BLaER1 (cell line): ENCODE results near the gene AMDHD1.

Source experiments
- H3K27ac ChIP-seq: shearing (Covaris generic); formaldehyde crosslinking; 2 replicates; pipeline ENCODE4 v1.8.1; 2022
- H3K27me3 ChIP-seq: shearing (Covaris generic); formaldehyde crosslinking; 2 replicates; pipeline ENCODE4 v1.8.1; 2022
- H3K36me3 ChIP-seq: shearing (Covaris generic); formaldehyde crosslinking; 2 replicates; pipeline ENCODE4 v1.8.1; 2022
- H3K4me1 ChIP-seq: shearing (Covaris generic); formaldehyde crosslinking; 2 replicates; pipeline ENCODE4 v1.8.1; 2022
- H3K4me2 ChIP-seq: shearing (Covaris generic); formaldehyde crosslinking; 2 replicates; pipeline ENCODE4 v1.8.1; 2022
- H3K4me3 ChIP-seq: shearing (Covaris generic); formaldehyde crosslinking; 2 replicates; pipeline ENCODE4 v1.8.1; 2022
- H3K9ac ChIP-seq: shearing (Covaris generic); formaldehyde crosslinking; 2 replicates; pipeline ENCODE4 v1.8.1; 2022
- H3K9me3 ChIP-seq: shearing (Covaris generic); formaldehyde crosslinking; 2 replicates; pipeline ENCODE4 v1.8.1; 2022
- H4K20me1 ChIP-seq: shearing (Covaris generic); formaldehyde crosslinking; 2 replicates; pipeline ENCODE4 v1.8.1; 2022
- Cebpa-rat ChIP-seq: shearing (Covaris generic); IDR thresholded peaks from 2 replicates; pipeline ENCODE4 v1.8.1; 2022

The AMDHD1 gene, protein sequence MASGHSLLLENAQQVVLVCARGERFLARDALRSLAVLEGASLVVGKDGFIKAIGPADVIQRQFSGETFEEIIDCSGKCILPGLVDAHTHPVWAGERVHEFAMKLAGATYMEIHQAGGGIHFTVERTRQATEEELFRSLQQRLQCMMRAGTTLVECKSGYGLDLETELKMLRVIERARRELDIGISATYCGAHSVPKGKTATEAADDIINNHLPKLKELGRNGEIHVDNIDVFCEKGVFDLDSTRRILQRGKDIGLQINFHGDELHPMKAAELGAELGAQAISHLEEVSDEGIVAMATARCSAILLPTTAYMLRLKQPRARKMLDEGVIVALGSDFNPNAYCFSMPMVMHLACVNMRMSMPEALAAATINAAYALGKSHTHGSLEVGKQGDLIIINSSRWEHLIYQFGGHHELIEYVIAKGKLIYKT

DNA sequence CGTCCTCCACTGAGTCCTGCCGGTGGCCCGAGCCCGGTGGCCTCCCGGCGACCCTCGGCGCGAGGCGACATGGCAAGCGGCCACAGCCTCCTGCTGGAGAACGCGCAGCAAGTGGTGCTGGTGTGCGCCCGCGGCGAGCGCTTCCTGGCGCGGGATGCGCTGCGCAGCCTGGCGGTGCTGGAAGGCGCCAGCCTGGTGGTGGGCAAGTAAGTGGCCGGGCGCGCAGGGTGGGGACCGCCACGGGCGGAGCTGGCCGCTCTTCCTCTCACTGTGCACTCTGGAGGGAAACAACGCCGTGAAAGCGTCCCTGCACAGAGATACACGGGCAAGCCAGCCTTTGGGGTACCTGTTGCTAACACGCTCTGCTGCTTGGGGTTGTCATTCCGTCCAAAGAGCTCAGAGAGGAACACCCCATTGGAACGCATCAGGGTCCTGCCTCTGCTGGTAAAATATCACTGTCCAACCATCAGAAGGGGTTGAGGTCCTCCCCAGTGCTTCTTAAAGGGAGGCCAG, at the start of gene AMDHD1:
Gene AMDHD1, plus strand, starts transcription at position 2 of the 513 bp plus-strand sequence. Its CDS starts 68 bp downstream, at position 70.
- no peaks in the 10 kb centered on the region for H3K36me3 ChIP-seq
- TF ChIP-seq Cebpa-rat = no peak
- H3K4me2 ChIP-seq = peak within 1 kb of the TSS; percentile 93
- H3K27me3 ChIP-seq = no peaks in the 10 kb centered on the region
- H3K27ac ChIP-seq = peak within 1 kb of the TSS; percentile 89
- no peaks in the 10 kb centered on the region for H3K9me3 ChIP-seq
- H3K9ac ChIP-seq = peak within 1 kb of the TSS; percentile 86
- H3K4me3 ChIP-seq = peak within 1 kb of the TSS; percentile 76
- no peaks in the 10 kb centered on the region for H4K20me1 ChIP-seq
- H3K4me1 ChIP-seq = peaks cover 8% of the 10 kb centered on the region; the same call in 1 of the 2 replicates

DNA sequence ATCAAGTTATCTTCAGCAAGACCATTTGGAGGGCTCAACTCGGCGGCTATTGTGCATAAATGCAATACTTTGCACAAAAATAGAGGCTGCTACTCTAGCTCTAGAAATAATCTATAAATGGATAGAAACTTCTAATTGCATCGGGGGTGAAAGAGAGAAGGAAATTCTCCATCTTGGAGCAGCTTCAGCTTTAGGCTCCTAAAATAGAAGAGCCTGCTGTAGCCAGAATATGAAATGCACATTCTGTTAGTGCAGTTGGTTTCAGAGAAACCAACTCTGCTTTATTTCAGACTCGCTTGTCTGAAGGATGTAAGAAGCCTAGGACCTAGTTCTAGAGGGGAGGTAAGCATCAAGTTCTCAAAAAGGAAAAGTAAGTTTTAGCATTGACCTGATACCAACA, 46.3 kb upstream of the AMDHD1 start:
- no peak for TF ChIP-seq Cebpa-rat
- Histone ChIP-seq H3K27me3 (no peaks in the 10 kb centered on the region), H3K9me3 (peaks cover 3% of the 10 kb centered on the region; the same call in 1 of the 2 replicates), H3K4me3 (no peak overlapping the region), H3K36me3 (no peaks in the 10 kb centered on the region), H3K9ac (no peak overlapping the region), H3K4me1 (no peaks in the 10 kb centered on the region), H4K20me1 (no peaks in the 10 kb centered on the region), H3K4me2 (no peak overlapping the region), H3K27ac (no peak overlapping the region)

DNA sequence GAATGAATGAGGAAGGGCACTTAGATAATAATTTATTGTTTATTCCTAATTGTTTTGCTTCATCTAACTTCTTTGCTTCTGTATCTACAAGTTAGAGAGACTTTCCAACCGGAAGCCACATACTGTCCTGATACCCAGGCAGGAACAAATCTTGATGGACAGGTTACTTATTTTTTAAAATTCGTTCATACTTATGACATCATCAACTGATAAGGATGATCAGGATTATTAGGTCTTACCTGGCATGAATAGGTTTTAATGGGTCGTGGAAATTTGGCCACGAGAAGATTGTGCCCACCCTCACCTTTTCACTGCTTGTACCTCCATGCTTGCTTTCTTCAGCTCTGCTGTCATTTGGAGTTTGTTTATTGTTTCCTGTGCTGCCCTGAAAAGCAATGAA, 45.0 kb upstream of the AMDHD1 start:
- Histone ChIP-seq H3K27me3 (no peaks in the 10 kb centered on the region), H3K4me1 (no peaks in the 10 kb centered on the region), H3K4me2 (no peak overlapping the region), H3K27ac (no peak overlapping the region), H4K20me1 (no peaks in the 10 kb centered on the region), H3K4me3 (no peak overlapping the region), H3K9me3 (peaks cover 8% of the 10 kb centered on the region), H3K9ac (no peak overlapping the region), H3K36me3 (no peaks in the 10 kb centered on the region)
- TF ChIP-seq Cebpa-rat = no peak

DNA sequence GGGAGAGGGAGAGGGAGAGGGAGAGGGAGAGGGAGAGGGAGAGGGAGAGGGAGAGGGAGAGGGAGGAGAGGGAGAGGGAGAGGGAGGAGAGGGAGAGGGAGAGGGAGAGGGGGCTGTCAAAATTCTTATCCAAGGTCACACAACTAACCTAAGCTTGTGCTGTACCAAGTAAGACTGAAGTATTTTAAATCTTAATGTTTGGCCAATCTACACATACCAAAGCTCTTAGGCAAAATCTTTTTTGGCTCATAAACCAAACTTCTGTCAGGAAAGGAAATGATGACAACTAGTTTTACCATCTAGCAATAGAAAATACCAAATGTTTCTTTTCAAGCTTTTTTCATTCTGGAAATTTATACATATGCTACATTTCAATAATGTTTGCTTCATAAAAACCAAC, 34.6 kb upstream of the AMDHD1 start:
- Histone ChIP-seq H3K27ac (no peak overlapping the region), H3K4me2 (no peak overlapping the region), H3K4me1 (no peaks in the 10 kb centered on the region), H4K20me1 (no peaks in the 10 kb centered on the region), H3K27me3 (no peaks in the 10 kb centered on the region), H3K9me3 (no peaks in the 10 kb centered on the region), H3K36me3 (no peaks in the 10 kb centered on the region), H3K9ac (no peak overlapping the region), H3K4me3 (no peak overlapping the region)
- no peak for TF ChIP-seq Cebpa-rat

DNA sequence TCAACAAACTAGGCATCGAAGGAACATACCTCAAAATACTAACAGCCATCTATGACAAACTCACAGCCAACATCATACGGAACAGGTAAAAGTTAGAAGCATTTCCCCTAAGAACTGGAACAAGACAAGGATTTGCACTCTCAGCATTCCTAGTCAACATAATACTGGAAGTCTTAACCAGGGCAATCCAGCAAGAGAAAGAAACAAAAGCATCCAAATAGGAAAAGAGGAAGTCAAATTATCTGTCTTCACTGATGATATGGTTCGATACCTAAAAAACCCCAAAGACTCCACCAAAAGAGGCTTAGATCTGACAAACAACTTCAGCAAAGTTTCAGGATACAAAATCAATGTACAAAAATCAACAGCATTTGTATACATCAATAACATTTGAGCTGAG, 33.3 kb upstream of the AMDHD1 start:
- H3K36me3 ChIP-seq = no peaks in the 10 kb centered on the region
- H3K4me1 ChIP-seq = no peaks in the 10 kb centered on the region
- no peak overlapping the region for H3K4me3 ChIP-seq
- H3K9me3 ChIP-seq = no peaks in the 10 kb centered on the region
- no peak overlapping the region for H3K27ac ChIP-seq
- H3K4me2 ChIP-seq = no peak overlapping the region
- H3K27me3 ChIP-seq = no peaks in the 10 kb centered on the region
- TF ChIP-seq Cebpa-rat = no peak
- no peak overlapping the region for H3K9ac ChIP-seq
- no peaks in the 10 kb centered on the region for H4K20me1 ChIP-seq

DNA sequence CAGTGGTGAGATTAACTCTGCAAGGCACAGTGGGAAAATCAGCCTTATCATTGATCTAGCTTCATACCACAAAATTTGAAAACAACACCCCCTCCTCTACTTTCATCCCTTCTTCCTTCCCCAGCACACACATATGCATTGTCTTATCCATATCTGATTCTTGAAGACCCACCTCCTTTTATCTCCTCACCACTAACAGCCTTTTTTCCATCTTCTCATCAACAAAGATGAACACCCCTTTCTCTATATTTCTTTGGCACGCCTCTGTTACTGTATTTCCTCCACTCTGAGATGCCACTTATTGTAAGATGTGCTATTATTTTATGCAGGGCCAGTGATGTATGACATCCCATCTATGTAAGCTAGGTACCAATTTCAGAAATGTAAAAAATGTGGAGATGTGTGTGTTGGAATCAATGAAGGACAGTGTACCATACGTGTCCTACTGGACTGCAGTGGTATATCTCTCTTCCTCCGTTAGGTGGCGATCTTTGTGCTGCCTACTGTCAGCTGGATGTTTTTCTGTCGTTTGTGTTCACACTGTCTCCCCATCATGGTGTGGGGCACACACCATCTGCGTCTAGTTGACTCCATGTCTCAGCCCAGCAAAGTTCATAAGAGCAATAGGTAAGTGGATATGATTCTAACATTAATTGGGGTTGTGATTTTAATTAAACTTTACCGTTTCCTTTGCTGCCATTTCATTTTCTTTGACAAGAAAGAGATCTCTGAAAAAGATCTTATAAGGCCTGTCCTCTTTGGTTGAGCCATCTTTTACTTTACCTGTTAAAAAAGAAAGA, 24.7 kb upstream of the AMDHD1 start:
- Histone ChIP-seq H3K9me3 (peaks cover 14% of the 10 kb centered on the region; the same call in 1 of the 2 replicates), H3K27ac (no peak overlapping the region), H3K9ac (no peak overlapping the region), H3K36me3 (no peaks in the 10 kb centered on the region), H4K20me1 (no peaks in the 10 kb centered on the region), H3K27me3 (no peaks in the 10 kb centered on the region), H3K4me2 (no peak overlapping the region), H3K4me1 (peaks cover 6% of the 10 kb centered on the region), H3K4me3 (no peak overlapping the region)
- no peak for TF ChIP-seq Cebpa-rat

DNA sequence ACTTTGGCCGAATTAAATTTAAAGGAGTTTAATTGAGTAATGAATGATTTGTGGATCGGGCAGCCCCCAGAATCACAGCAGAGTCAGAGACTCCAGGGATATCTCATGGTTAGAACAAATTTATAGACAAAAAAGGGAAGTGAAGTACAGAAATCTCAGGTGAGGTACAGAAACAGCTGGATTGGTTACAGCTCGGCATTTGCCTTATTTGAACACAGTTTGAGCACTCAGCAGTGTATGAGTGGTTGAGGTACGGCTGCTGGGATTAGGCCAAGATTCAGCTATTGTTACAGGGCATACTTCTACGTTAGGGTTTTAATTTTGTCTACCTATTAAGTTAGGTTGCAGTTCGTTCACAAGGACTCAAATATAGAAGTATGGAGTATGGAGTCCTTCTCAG, 24.0 kb upstream of the AMDHD1 start:
- Histone ChIP-seq H3K27ac (no peak overlapping the region), H4K20me1 (no peaks in the 10 kb centered on the region), H3K9ac (no peak overlapping the region), H3K4me3 (no peak overlapping the region), H3K4me1 (peaks cover 6% of the 10 kb centered on the region), H3K4me2 (no peak overlapping the region), H3K9me3 (peaks cover 14% of the 10 kb centered on the region; the same call in 1 of the 2 replicates), H3K27me3 (no peaks in the 10 kb centered on the region), H3K36me3 (no peaks in the 10 kb centered on the region)
- no peak for TF ChIP-seq Cebpa-rat

DNA sequence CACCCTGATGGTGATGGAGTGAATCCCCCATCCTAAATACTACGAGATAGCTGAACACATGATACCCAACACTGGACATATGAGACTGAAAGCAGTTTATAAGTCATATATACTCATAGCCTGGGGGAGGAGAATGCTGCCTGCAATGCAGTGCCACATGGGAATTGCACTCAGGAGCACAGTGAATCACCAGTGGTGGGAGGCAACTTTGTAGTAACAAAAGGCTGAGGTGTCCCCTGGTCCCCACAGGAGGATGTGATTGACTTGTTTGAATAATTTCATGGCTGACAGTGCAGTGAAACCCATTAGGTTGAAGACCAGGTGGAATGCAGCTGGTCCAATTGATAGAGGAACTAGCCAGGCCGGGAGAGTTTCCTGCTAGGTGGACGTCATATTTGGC, 20.9 kb upstream of the AMDHD1 start:
- peaks cover 14% of the 10 kb centered on the region; the same call in 1 of the 2 replicates for H3K9me3 ChIP-seq

DNA sequence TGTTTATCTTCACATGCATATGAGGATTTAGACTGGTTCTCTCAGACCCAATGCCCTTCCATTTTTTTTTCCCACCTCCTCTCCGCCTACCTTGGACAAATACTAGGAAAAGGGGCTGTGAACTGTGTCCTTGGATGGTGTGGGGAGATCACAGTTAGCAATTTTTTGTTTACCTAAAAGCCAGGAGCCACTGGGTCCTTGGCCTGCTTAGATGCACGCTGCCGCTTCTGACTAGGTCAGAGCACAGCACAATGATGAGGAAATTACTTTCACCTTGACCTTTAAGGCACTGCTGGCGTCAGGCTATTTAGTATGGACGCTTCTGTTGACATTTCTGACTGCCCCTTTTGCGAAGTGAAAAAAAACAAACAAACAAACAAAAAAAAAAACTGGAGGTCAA, 2.6 kb upstream of the AMDHD1 start:
- no peak overlapping the region for H3K9ac ChIP-seq
- no peaks in the 10 kb centered on the region for H3K9me3 ChIP-seq
- no peaks in the 10 kb centered on the region for H4K20me1 ChIP-seq
- H3K27me3 ChIP-seq = no peaks in the 10 kb centered on the region
- H3K4me1 ChIP-seq = peaks cover 8% of the 10 kb centered on the region; the same call in 1 of the 2 replicates
- no peak for TF ChIP-seq Cebpa-rat
- H3K36me3 ChIP-seq = no peaks in the 10 kb centered on the region
- H3K27ac ChIP-seq = no peak overlapping the region
- H3K4me2 ChIP-seq = no peak overlapping the region
- no peak overlapping the region for H3K4me3 ChIP-seq

More for the DNA sequence above, 20.9 kb upstream of the AMDHD1 start:
- no peak for TF ChIP-seq Cebpa-rat
- H3K9ac ChIP-seq = no peak overlapping the region
- H3K27ac ChIP-seq = no peak overlapping the region
- no peaks in the 10 kb centered on the region for H3K27me3 ChIP-seq
- H3K4me3 ChIP-seq = no peak overlapping the region
- no peaks in the 10 kb centered on the region for H4K20me1 ChIP-seq
- no peaks in the 10 kb centered on the region for H3K4me1 ChIP-seq
- H3K4me2 ChIP-seq = no peak overlapping the region
- no peaks in the 10 kb centered on the region for H3K36me3 ChIP-seq

DNA sequence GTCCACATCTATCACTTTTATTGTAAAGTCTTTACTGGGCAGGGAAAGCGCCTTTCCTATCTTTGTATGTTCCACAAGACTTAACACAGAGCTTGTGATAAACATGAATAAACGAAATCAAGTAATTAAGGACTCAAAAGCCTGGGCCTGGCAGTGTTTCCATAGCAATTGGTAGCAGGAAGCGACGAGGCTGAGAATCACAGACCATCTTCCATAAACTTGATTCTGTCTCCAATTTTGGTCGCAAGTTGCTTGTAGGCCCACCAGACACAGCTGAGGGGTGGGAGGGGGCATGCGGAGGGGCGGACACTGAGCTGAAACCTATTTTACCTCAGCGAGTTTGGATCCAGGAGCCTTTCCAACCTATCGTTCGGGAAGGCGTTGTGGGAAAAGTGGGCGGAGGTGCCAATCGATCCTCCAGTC, 1.0 kb upstream of the AMDHD1 start:
- no peaks in the 10 kb centered on the region for H3K9me3 ChIP-seq
- H3K9ac ChIP-seq = peak overlapping the region; percentile 86
- no peaks in the 10 kb centered on the region for H3K27me3 ChIP-seq
- no peaks in the 10 kb centered on the region for H3K36me3 ChIP-seq
- TF ChIP-seq Cebpa-rat = no peak
- H3K4me2 ChIP-seq = peak overlapping the region; percentile 93
- H3K27ac ChIP-seq = peak overlapping the region; percentile 89
- peaks cover 8% of the 10 kb centered on the region; the same call in 1 of the 2 replicates for H3K4me1 ChIP-seq
- peak overlapping the region; percentile 76 for H3K4me3 ChIP-seq
- no peaks in the 10 kb centered on the region for H4K20me1 ChIP-seq
